Heart left ventricle (tissue), 16 donors: ENCODE data around the gene PLPP3. TPM values are rescaled to one million over a fixed set of nuclear protein-coding genes. Genes with fewer than 3 reads are reported as not detected.

ENCODE experiments used
- ATAC-seq, 4 donors: fragments of 200-7000 bp; cut with Tn5 transposase; one replicate each; pipeline ENCODE4 v1.9.1; 2020 to 2022; ENCODE audit warnings: moderate library complexity in 4 of 4, mild to moderate bottlenecking in 3 of 4, moderate number of reproducible peaks in 1 of 4
- DNase-seq, 5 donors: peaks; one replicate each; pipeline ENCODE4 v3.0.0-alpha.2; 2020
- H3K27ac ChIP-seq, 12 donors: fragments of 200-600 bp; sonication (generic) in 4 of 12; one replicate each; pipeline versions ENCODE4 v1.5.0 to v1.8.0; 2016 to 2022; ENCODE audit warnings: mild to moderate bottlenecking in 2 of 12
- H3K27me3 ChIP-seq, 9 donors: fragments of 200-600 bp; sonication (generic) in 2 of 9; one replicate each; pipeline versions ENCODE4 v1.5.1 to v1.8.0; 2016 to 2022; ENCODE audit warnings: mild to moderate bottlenecking in 3 of 9
- H3K36me3 ChIP-seq, 9 donors: fragments of 200-600 bp; sonication (generic) in 2 of 9; one replicate each; pipeline versions ENCODE4 v1.5.0 to v1.8.0; 2018 to 2022; ENCODE audit warnings: mild to moderate bottlenecking in 2 of 9
- H3K4me1 ChIP-seq, 12 donors: fragments of 200-600 bp; sonication (generic) in 4 of 12; one replicate each; pipeline versions ENCODE4 v1.5.0 to v1.8.0; 2016 to 2022; ENCODE audit warnings: mild to moderate bottlenecking in 3 of 12
- H3K4me3 ChIP-seq, 12 donors: fragments of 200-600 bp; sonication (generic) in 4 of 12; one replicate each; pipeline versions ENCODE4 v1.5.0 to v1.8.0; 2017 to 2022; ENCODE audit warnings: mild to moderate bottlenecking in 9 of 12, moderate library complexity in 4 of 12
- H3K9me3 ChIP-seq, 12 donors: fragments of 200-600 bp; sonication (generic) in 4 of 12; one replicate each; pipeline versions ENCODE4 v1.5.0 to v1.8.0; 2016 to 2022; ENCODE audit warnings: mild to moderate bottlenecking in 1 of 12
- CTCF ChIP-seq, 12 donors: fragments of 200-600 bp; sonication (generic) in 4 of 12; IDR thresholded peaks; one replicate each; pipeline versions ENCODE4 v1.5.0 to v1.8.0; 2018 to 2022; ENCODE audit warnings: antibody characterized with exemption in 12 of 12, mild to moderate bottlenecking in 5 of 12
- POLR2A ChIP-seq, 2 donors: fragments of 450-650 bp; IDR thresholded peaks; one replicate each; pipeline ENCODE4 v1.6.1; 2017; ENCODE audit warnings: antibody characterized with exemption in 2 of 2, mild to moderate bottlenecking in 2 of 2, moderate library complexity in 2 of 2
- WGBS, 4 donors: extraction: QIAGEN DNeasy Blood & Tissue Kit in 2 of 4; methylation state at CpG; one replicate each; pipeline versions ENCODE4 v1.1.5 to v1.1.7; 2013 to 2018; 5-methylcytosine and 5-hydroxymethylcytosine counted together
- intact Hi-C, 10 donors: fragments of 100-400 bp; cut with DNase I; formaldehyde crosslinking; loops; one replicate each; pipeline versions ENCODE4 v1.11.1 to v1.14.2; 2022
- polyA plus RNA-seq, 2 donors: library from polyadenylated mRNA; stranded (reverse); fragments of 200-250 nt; gene quantifications; one replicate each; pipeline ENCODE4 v1.2.3, GENCODE V29; 2013
- total RNA-seq, 9 donors: library from RNA; depleted of rRNA in 2 of 9; stranded (reverse); fragments of >200 nt in 2 of 9; fragmentation: NEBNext Ultra II Directional in 3 of 9; extraction: Animal tissue kit (Norgen Biotek cat#: 25700) in 3 of 9; gene quantifications; one replicate each; pipeline versions ENCODE4 v1.1.0 to v1.2.4, GENCODE V29; 2016 to 2023
- donor health status: ischemic (EF 13 %, LVEDD 7.1; RV severe dilation, severe dysfunction).
- donor health status: healthy with polysubstance abuse.
- donor health status: DM: no; HTN: yes; CAD: no.
- donor health status: DM: no; HTN: no; CAD: no.
- donor health status: ischemic (EF 25% LVEDD 6.9; RV normal size, moderate dysfunction).
- donor health status: ischemic (EF 25% LVEDD 5.7; RV mildly dilated, moderate dysfunction).
- donor health status: healthy.
- donor health status: DM: yes; HTN: yes; CAD: no.
- donor health status: ischemic (EF 35%, LVEDD 5.7; RV mildly dilated, moderate dysfunction).
- donor health status: nonischemic (EF 11% LVEDD 7.7; RV severe dilation, severe dysfunction).
- donor health status: DM: yes; HTN: yes; CAD: no.
- donor health status: PGD.
- donor health status: ischemic (EF 29% LVEDD 5.4; RV normal size, mild dysfunction).
- donor health status: nonischemic (EF 23%, LVEDD 6.1; RV moderate dilation, normal function).

The PLPP3 gene
- total and polyA plus RNA-seq, 11 donors = 17.1 to 221 (median 89.9) TPM

DNA sequence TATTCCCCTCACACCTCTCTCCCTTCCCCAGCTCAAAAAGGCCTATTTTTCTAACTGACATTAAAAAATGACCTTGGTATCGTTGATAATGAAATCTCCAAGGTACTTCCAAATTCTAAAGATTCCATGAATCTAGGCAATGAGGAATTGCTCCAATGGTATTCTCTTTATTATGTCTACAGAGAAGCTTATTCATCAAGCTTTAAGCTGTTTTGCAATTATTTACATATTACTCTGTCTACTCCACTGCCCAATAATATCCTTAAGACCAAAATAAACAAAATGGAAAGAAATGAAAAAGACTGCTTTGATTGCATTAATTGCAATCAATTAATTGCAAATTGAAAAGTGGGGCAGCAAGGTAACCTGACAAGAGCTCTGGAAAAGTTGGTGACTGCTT, 7.9 kb downstream of the PLPP3 start:
- TF ChIP-seq POLR2A (IDR thresholded peaks at IDR 0.05) (no peak), CTCF (IDR thresholded peaks at IDR 0.05) (no peak)
- intact Hi-C loops = loop anchor here in 6 of 10 donors (5.0 to 10.0 kb wide), 10 partner anchors 34 to 507 kb away; no protein-coding TSS in a partner anchor
- DNase-seq (no peak), ATAC-seq (no peak)
- Histone ChIP-seq H3K9me3 (no peaks in the 10 kb centered on the region), H3K36me3 (peaks cover 0 to 5% (median 0%) of the 10 kb centered on the region in 9 donors), H3K4me1 (peaks cover 10 to 90% (median 67%) of the 10 kb centered on the region in 12 donors), H3K4me3 (no peak overlapping the region), H3K27me3 (no peaks in the 10 kb centered on the region), H3K27ac (peak overlapping the region in 5 of 12 donors; percentile 10 to 53 (median 32))
- 52 to 79% (median 71%) methylated on average over 1 of the region's 1 CpG for WGBS, 4 donors

DNA sequence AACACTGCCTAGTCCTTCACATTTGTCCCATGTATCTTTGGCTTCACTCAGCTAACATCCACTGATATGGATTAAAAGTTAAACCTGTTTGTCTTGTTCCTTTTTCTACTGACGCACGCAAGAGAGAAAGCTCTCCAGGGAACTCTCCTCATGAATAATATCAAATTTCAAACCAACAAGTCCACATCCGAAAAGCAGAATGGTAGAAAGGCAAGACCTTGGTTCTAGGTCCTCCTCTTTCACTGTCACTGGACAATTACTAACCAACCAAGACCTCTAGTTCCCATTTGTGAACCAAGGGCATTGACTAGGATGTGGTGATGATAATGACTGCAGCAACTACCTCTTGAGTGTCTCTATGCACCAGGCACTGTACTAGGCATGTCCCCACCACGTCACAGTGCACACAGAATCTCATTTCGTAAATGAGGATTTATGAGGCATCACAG, 8.4 kb downstream of the PLPP3 start:
- Histone ChIP-seq H3K27me3 (no peaks in the 10 kb centered on the region), H3K27ac (peak overlapping the region in 8 of 12 donors; percentile 10 to 56 (median 24)), H3K9me3 (no peaks in the 10 kb centered on the region), H3K4me3 (no peak overlapping the region), H3K4me1 (peaks cover 11 to 95% (median 69%) of the 10 kb centered on the region in 12 donors), H3K36me3 (peaks cover 0 to 5% (median 0%) of the 10 kb centered on the region in 9 donors)
- 38 to 65% (median 48%) methylated on average over 5 of the region's 5 CpGs for WGBS, 4 donors
- TF ChIP-seq POLR2A (IDR thresholded peaks at IDR 0.05) (peak in 1 of 2 donors; percentile 12), CTCF (IDR thresholded peaks at IDR 0.05) (no peak)
- DNase-seq (no peak), ATAC-seq (peak; percentile 52 to 76 (median 58))
- intact Hi-C loops = loop anchor here in 6 of 10 donors (5.0 to 10.0 kb wide), 10 partner anchors 34 to 506 kb away; no protein-coding TSS in a partner anchor

DNA sequence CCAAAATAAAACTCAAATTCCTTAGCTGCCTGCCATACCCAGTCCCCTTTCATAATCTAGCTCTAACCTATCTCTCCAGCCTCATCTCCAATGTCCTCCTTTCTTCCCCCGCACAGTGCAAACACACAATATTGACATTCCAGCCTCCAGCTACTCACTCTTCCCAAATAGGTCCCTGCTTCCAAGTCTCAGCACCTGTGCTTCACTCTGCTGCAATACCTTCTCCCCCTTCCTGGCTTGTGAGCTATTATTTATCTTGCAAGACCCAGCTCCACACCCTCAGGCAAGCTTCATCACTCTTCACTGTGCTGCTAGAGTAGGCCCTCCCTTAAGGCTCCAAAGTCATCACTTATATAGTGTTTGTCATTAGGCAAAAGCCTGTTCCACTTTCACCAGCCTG, 9.7 kb downstream of the PLPP3 start:
- H3K4me1 ChIP-seq = peaks cover 12 to 96% (median 74%) of the 10 kb centered on the region in 12 donors
- 54 to 75% (median 67%) methylated on average over 1 of the region's 1 CpG for WGBS, 4 donors
- H3K27me3 ChIP-seq = no peaks in the 10 kb centered on the region
- H3K9me3 ChIP-seq = no peaks in the 10 kb centered on the region
- ATAC-seq = peak in 1 of 4 donors; percentile 7
- peaks cover 0 to 5% (median 0%) of the 10 kb centered on the region in 9 donors for H3K36me3 ChIP-seq
- intact Hi-C loops = loop anchor here in 6 of 10 donors (5.0 to 10.0 kb wide), 10 partner anchors 32 to 505 kb away; no protein-coding TSS in a partner anchor
- H3K4me3 ChIP-seq = no peak overlapping the region
- peak overlapping the region in 6 of 12 donors; percentile 1 to 42 (median 7) for H3K27ac ChIP-seq
- TF ChIP-seq CTCF (IDR thresholded peaks at IDR 0.05) (no peak), POLR2A (IDR thresholded peaks at IDR 0.05) (no peak)
- no peak for DNase-seq

DNA sequence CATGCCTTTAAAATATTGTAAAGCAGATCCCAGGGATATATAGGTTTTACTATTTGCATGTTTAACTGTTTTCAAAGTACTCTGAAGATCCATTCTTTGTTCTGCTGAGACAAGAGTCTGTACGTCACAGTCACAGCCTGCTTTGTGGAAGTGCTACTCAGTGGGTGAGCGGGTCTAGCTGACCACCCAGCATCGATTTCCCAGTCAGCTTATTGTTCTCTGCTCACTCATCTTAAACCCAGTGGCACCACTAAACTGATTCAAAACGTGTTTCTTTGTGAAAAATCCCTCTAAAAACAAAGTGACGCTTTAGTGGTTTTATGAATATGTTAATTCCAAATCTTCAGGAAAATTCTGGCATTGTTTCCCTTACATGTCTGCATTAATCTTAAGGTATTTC, 12.4 kb downstream of the PLPP3 start:
- TF ChIP-seq CTCF (IDR thresholded peaks at IDR 0.05) (no peak), POLR2A (IDR thresholded peaks at IDR 0.05) (no peak)
- Histone ChIP-seq H3K36me3 (peaks cover 0 to 5% (median 0%) of the 10 kb centered on the region in 9 donors), H3K4me1 (peaks cover 12 to 97% (median 79%) of the 10 kb centered on the region in 12 donors), H3K27ac (peak overlapping the region in 6 of 12 donors; percentile 11 to 63 (median 53)), H3K27me3 (no peaks in the 10 kb centered on the region), H3K4me3 (no peak overlapping the region), H3K9me3 (no peaks in the 10 kb centered on the region)
- ATAC-seq = no peak
- no peak for DNase-seq
- 61 to 70% (median 65%) methylated on average over 5 of the region's 5 CpGs for WGBS, 4 donors
- intact Hi-C loops = no loop called here
